HG02884 (cell line): ENCODE results near the gene PLEKHA4.
"Not testable (repeated sequence)": the region's sequence is repeated elsewhere in the genome, so short reads cannot be mapped to it uniquely, and the experiment has no call there.

ENCODE experiments used
- ATAC-seq: cut with Tn5 transposase; IDR thresholded peaks from one replicate; pipeline ENCODE4 v1.9.1; 2021; ENCODE audit warnings: mild to moderate bottlenecking, moderate library complexity; ENCODE audit not compliant: unreplicated experiment

PLEKHA4 gene

DNA sequence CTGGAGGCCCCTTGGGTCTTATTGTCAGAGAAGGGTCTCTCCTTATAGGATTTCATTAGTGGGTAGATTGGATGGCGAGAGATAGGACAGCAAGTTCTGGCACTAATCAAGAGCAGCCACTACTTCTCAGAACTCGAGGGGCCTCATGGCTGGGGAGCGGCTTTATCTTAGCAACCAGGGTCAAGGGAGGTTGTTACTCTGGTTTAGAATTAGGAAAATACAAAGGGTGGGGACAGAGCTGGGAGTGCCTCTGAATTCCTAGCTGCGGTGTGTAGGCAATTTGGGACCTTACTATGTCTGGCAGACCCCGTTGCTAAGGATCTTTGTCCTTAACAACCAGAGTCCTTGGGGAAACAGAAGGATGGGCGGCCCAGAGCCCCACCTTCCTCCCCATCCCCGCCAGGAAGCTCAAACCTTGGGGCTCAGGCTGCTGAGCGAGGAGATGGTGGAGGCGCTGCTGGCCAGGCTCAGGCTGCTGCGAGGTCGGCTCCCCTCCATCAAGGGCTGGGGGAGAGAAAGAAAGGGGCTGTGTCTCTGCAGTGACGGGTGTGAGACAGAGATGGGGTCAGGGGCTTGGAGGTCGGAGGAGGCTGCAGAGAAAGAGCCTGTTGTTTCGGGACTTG, 1.2 kb downstream of the PLEKHA4 start:
- no peak for ATAC-seq

GRCh38 chr19:48866692-48867091, 1.7 kb downstream of the PLEKHA4 start:
- ATAC-seq: no peak

- ATAC-seq: no peak
Measured at GRCh38 chr19:48862827-48863226, 5.6 kb downstream of the PLEKHA4 start.

- ATAC-seq: no peak
Measured at GRCh38 chr19:48861313-48861712, 7.1 kb downstream of the PLEKHA4 start.

DNA sequence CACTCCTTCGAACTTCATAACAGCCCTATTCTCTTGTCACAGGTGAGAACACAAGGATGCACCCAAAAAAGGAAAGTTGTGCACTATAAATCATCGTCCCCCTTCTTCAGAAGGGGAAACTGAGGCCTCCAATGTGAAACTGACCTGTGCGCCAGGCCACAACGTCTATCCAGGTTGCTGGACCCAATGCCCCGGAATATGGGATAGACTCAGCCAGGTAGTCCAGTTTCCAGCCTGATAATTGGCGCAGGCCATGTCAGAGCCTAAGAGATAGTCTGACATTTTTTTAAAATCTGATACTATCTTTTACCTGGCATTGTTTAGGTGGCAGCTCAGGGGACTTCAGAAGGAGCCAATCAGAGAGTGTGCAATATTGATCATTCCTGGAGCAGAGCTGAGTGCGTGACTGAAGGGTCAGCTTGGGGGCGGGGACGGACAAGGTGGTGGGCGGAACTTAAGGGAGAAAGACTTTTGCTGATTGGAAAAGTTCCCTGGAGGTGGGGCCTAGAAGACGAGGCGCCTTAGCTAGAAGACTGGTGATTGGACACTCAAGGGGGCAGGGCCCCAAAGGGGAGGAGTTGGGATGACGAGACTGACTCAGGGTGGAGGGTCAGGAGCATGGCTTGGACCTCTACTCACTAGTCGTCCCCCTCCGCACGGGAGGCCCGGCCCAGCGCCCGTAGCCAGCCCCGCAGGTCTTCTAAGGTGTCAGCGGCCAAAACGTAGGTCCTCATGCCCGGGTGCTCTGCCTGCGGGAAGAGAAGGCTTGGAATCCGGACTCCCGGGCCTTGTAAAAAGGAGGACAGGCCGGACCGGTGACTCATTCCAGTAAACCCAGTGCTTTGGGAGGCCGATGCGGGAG, 8.5 kb downstream of the PLEKHA4 start:
- no peak for ATAC-seq

GRCh38 chr19:48858984-48859710, 9.3 kb downstream of the PLEKHA4 start:
- ATAC-seq: no peak

- no peak for ATAC-seq
Measured at GRCh38 chr19:48856921-48857320, 11.5 kb downstream of the PLEKHA4 start.

DNA sequence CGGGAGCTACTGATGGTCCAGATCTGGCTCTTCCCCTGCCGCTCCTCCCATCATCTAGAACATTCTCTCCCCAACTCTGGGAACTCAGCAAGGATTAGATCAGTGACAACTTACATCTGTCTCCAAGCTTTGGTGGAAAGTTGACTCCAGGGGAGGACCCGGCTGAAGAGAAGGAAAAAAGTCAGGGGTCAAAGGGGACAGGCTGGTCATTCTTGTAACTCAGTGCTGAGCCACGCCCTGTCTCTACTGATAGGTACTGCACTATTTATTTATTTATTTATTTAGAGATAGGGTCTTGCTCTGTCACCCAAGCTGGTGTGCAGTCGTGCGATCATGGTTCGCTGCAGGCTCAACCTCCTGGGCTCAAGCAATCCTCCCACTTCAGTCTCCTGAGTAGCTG, 14.3 kb downstream of the PLEKHA4 start:
- ATAC-seq: no peak

- ATAC-seq: no peak
Measured at GRCh38 chr19:48853483-48853882, 14.9 kb downstream of the PLEKHA4 start.

DNA sequence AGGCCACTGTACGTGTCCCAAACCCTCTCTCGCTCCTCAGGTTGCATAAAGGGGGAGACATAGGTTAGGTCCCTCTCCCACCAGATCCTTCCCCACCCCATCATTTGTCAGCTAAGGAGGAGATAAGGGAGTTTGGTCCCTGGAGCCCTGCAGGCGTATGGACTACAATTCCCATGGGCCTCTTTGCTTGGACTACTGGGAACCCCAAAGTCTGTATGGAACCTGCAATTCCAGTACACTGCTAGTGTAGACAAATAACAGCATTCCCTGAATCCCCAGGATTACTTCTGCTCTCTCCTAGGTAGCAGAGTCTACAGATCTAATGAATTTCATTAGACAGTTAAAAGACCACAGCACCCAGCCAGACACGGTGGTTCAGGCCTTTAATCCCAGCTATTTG, 16.1 kb downstream of the PLEKHA4 start:
- ATAC-seq: no peak

DNA sequence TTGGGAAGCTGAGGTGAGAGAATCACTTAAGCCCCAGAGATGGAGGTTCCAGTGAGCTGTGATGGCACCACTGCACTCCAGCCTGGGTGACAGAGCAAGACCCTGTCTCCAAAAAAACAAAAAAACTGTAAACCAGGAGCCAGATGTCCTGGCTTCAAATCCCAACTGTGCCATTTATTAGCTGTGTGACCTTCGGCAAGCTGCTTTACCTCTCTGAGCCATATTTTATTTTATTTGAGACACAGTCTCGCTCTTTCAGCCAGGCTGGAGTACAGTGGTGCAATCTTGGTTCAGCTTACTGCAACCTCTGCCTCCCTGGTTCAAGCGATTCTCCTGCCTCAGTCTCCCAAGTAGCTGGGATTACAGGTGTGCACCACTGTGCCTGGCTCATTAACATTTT, 21.8 kb downstream of the PLEKHA4 start:
- ATAC-seq: not testable (repeated sequence)

GRCh38 chr19:48845384-48845783, 23.0 kb downstream of the PLEKHA4 start:
- ATAC-seq: no peak

DNA sequence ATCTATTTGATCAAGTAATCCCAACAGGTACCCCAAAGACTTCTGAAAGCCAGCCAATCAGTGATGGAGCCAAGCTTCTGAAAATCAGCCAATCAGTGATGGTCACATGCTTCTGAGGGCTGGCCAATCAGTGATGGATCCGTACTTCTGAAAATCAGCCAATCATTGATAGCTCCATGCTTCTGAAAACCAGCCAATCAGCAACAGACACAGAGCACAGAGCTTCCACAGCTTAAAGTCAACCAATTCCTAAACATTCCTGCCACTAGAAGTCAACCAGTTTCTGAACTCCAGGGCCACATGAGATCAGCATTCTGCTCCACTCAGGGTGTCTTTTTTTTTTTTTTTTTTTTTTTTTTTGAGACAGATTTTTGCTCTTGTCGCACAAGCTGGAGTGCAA, 23.9 kb downstream of the PLEKHA4 start:
- no peak for ATAC-seq

DNA sequence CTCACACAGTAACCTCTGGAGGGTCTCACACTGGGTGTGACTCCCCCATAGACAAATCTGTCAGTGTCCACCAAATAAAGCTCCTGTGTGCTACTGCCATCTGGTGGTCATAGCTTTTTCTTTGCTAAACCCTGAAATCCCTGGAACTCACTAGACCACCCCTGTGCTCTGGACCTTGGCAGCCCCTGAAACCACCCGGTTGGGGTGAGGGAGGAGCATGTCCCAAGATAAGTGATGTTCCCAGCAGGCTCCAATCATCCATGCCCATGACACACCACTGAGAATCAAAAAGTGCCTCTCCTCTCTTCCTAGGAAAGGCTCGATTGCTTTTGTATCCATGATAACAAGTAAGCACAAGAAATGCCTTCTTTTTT, 25.6 kb downstream of the PLEKHA4 start:
- ATAC-seq: no peak

- ATAC-seq: no peak
Measured at GRCh38 chr19:48841571-48841970, 26.8 kb downstream of the PLEKHA4 start.

DNA sequence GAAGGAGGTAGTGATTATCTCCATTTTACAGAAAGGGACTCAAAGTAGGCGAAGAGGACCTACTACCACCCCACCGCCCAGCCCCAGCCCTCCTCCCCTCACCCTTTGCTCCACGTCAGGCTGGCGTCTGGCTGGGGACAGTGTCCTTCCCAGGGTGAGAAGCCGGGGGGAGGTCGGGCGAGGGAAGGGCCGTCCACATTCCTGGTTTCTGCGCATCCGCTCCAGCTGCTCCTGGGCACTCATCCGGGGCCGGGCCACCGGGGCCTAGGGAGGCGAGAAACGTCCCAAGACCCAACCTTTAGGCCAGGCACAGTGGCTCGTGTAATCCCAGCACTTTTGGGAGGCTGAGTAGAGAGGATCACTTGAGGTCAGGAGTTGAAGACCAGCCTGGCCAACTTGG, 27.4 kb downstream of the PLEKHA4 start:
- no peak for ATAC-seq

GRCh38 chr19:48837687-48838086, 30.7 kb downstream of the PLEKHA4 start:
- no peak for ATAC-seq

- no peak for ATAC-seq
Measured at GRCh38 chr19:48837051-48837524, 31.3 kb downstream of the PLEKHA4 start.

DNA sequence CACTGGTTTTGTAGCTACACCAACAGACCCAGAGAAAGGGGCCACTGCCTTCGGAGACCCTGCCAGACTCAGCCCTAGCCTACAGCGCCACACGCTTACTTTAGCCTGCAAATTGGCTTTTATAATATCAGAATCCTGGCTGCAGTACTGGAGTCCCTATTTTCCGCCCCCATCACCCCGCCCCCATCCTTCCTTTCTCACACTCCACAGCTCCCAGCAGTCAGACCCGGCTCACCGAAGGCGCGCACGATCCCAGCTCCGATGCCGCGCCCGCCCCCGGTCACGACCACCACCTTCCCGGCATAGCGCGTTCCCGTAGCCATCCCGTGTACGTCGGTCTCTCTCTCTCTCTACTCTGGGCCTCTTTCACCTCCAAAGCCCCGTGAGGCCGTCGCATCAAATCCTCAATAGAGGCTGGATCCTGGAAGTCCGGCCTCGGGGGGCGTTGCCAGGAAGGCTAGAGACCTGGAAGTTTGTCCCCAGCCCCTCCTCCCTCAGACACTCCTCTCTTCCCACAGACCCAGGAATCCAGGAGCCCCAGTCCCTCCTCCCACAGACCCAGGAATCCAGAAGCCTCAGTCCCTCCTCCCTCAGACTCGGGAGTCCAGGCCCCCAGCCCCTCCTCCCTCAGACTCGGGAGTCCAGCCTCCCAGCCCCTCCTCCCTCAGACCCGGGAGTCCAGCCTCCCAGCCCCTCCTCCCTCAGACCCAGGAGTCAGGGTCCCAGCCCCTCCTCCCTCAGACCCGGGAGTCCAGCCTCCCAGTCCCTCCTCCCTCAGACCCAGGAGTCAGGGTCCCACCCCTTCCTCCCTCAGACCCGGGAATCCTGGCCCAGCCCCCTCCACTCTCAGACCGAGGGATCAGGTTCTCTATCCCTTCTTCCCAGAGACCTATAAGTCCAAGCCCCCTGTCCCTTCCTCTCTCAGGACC, 32.1 kb downstream of the PLEKHA4 start, which contains the start of gene HSD17B14:
TSS of gene HSD17B14 (minus strand) at position 403 of the 929 bp plus-strand sequence. CDS start at position 323, 80 bp downstream.
- no peak for ATAC-seq

DNA sequence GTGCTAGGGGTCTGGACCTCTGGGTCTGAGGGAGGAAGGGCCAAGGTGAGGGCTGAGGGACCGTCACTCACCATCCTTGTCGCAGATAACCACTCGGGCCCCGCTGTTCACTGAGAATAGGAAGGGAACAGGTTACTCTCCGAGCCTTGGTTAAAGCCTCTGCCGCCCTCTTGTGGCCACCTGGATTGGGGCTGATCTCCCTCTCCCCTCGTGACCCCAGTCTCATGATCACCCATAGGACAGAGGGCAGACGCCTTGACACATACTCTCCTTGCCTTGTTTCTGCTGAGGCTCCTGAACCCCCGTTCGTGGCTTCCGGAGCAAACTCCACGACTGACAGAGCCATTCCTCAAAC, 32.7 kb downstream of the PLEKHA4 start:
- ATAC-seq: no peak

DNA sequence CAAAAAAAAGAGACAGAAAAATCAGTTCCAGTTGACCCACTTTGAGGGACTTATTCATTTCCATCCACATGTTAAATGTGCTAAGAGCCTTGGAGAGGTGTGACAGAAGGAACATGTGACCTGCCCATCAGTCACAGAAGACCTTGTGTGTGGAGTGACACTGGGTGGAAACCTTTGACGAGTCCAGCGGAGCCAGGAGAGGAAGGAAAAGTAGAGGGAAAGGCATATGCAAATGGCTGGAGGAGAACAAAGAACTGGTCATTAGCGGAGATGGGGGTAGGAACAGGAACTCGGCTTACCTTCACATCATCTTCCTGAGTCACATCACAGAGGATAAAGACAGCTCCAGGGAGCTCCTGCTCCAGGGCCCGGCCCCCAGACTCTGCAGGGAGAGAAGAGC, 34.4 kb downstream of the PLEKHA4 start:
- ATAC-seq: no peak
